PC-3 (cell line): Measurements from ENCODE around the gene PLXND1. TPM values are rescaled to one million over a fixed set of nuclear protein-coding genes. Genes with fewer than 3 reads are reported as not detected.

Source experiments
- ATAC-seq: fragments of 200-7000 bp; cut with Tn5 transposase; 2 replicates; pipeline ENCODE4 v1.9.1; 2020; ENCODE audit warnings: mild to moderate bottlenecking, moderate library complexity
- BruUV-seq: library from RNA; stranded (reverse); fragments of 400-500 nt; replicated peaks from 2 replicates; lab custom pipeline; 2021; lab: Mats Ljungman, UMichigan
- CTCF ChIA-PET: fragments of 300-600 bp; sonication (Branson Sonifier 250); formaldehyde crosslinking; loops from one replicate; lab custom pipeline; 2022; ENCODE audit warnings: antibody characterized with exemption; lab: Charles Lee
- POLR2A ChIA-PET: fragments of 300-600 bp; sonication (Branson Sonifier 250); formaldehyde crosslinking; loops from one replicate; lab custom pipeline; 2022; ENCODE audit warnings: antibody characterized with exemption; ENCODE audit not compliant: unreplicated experiment; lab: Charles Lee
- DNase-seq: peaks from one replicate; pipeline ENCODE4 v3.0.0-alpha.2; 2015
- H2AFZ ChIP-seq: fragments of 300-600 bp; sonication (generic); 2 replicates; pipeline ENCODE4 v1.6.0; 2016; ENCODE audit warnings: antibody characterized with exemption, low read length
- H3F3A ChIP-seq: fragments of 300-600 bp; sonication (generic); one replicate; pipeline ENCODE4 v1.6.0; 2017; ENCODE audit warnings: antibody characterized with exemption, low read length, control low read depth, mild to moderate bottlenecking; ENCODE audit not compliant: unreplicated experiment
- H3K27ac ChIP-seq: fragments of 300-600 bp; sonication (generic); 2 replicates; pipeline ENCODE4 v1.5.1; 2016; ENCODE audit warnings: mild to moderate bottlenecking, low read length
- H3K27me3 ChIP-seq: fragments of 300-600 bp; sonication (generic); 2 replicates; pipeline ENCODE4 v1.6.1; 2016; ENCODE audit warnings: low read length, mixed read lengths
- H3K36me3 ChIP-seq: fragments of 300-600 bp; sonication (generic); 2 replicates; pipeline ENCODE4 v1.6.1; 2016; ENCODE audit warnings: low read depth, mixed run types, low read length, mixed read lengths
- H3K4me1 ChIP-seq: fragments of 300-600 bp; sonication (generic); 2 replicates; pipeline ENCODE4 v1.5.1; 2016; ENCODE audit warnings: low read length; ENCODE audit not compliant: insufficient read depth
- H3K4me2 ChIP-seq: fragments of 300-600 bp; sonication (generic); 2 replicates; pipeline ENCODE4 v1.6.0; 2016; ENCODE audit warnings: low read length
- H3K4me3 ChIP-seq: fragments of 300-600 bp; sonication (generic); 2 replicates; pipeline ENCODE4 v1.5.1; 2016; ENCODE audit warnings: mild to moderate bottlenecking, low read length, mixed read lengths
- H3K79me2 ChIP-seq: fragments of 300-600 bp; sonication (generic); 2 replicates; pipeline ENCODE4 v1.6.1; 2017; ENCODE audit warnings: low read length, mixed read lengths
- H3K9ac ChIP-seq: fragments of 300-600 bp; sonication (generic); 2 replicates; pipeline ENCODE4 v1.6.0; 2016; ENCODE audit warnings: mild to moderate bottlenecking, low read length
- H3K9me2 ChIP-seq: fragments of 300-600 bp; sonication (generic); replicated peaks from 2 replicates; pipeline ENCODE4 v1.6.1; 2016; ENCODE audit warnings: mixed run types, low read length, mixed read lengths
- H3K9me3 ChIP-seq: fragments of 300-600 bp; sonication (generic); 2 replicates; pipeline ENCODE4 v1.6.1; 2016; ENCODE audit warnings: low read length, mixed read lengths
- H4K20me1 ChIP-seq: fragments of 300-600 bp; sonication (generic); 2 replicates; pipeline ENCODE4 v1.6.1; 2016; ENCODE audit warnings: low read length, mixed read lengths
- CTCF ChIP-seq: fragments of 300-600 bp; sonication (generic); conservative IDR thresholded peaks from 2 replicates; pipeline ENCODE4 v1.5.1; 2017; ENCODE audit warnings: antibody characterized with exemption, low read depth, mild to moderate bottlenecking, low read length
- EZH2 ChIP-seq: fragments of 300-600 bp; sonication (generic); IDR thresholded peaks from one replicate; pipeline ENCODE4 v1.6.1; 2017; ENCODE audit warnings: antibody characterized with exemption, mild to moderate bottlenecking, low read length; ENCODE audit not compliant: unreplicated experiment
- EZH2phosphoT487 ChIP-seq: fragments of 300-600 bp; sonication (generic); IDR thresholded peaks from 2 replicates; pipeline ENCODE4 v1.6.1; 2018; ENCODE audit warnings: mild to moderate bottlenecking, antibody characterized with exemption, low read length, borderline replicate concordance
- intact Hi-C: fragments of 100-400 bp; cut with micrococcal nuclease; formaldehyde crosslinking; loops from 2 replicates; pipeline ENCODE4 v1.9.0; 2023
- total RNA-seq: library from RNA; depleted of rRNA; stranded (reverse); fragments of >200 nt; gene quantifications from 2 replicates; pipeline ENCODE4 v1.2.3, GENCODE V29; 2014

Gene PLXND1
- total RNA-seq, 1 experiment from 2014 or later = 19.2 TPM

DNA sequence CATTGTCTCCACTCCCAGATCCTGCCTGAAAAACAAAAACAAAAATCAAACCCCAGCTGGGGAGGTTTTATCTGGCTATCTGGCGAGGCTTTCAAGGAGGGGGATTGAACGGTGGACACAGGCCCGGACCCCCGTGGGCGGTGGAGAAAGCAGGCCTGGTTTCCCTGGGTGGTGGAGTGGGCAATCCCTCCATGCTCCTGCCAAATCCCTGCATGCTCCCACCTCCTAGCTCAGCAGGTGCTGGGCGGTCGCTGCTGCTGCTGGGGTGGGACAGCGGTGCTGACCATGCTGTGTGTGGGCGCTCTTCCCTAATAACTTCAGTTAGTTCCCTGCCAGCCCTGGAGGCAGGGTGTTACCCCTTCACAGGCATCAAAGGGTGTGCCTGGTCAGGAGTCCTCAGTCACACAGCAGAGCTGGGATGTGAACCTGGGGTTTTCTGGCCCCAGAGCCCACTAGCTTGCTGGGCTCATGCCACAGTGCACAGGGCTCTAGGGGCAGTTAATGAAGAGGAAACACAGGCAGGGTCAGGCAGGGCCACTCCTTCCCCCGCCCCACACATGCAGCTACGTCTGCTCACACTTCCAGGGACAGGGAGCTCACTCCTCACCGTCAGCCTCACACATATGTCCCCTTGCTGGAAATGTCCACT, 15.9 kb upstream of the PLXND1 start:
- Histone ChIP-seq H3K9me3 (no peaks in the 10 kb centered on the region), H3K4me3 (no peak overlapping the region), H3K9me2 (no peaks in the 10 kb centered on the region), H3K9ac (no peak overlapping the region), H3K79me2 (no peaks in the 10 kb centered on the region), H3F3A (no peaks in the 10 kb centered on the region), H3K4me2 (no peak overlapping the region), H3K36me3 (no peaks in the 10 kb centered on the region), H3K4me1 (peaks cover 16% of the 10 kb centered on the region), H3K27ac (no peak overlapping the region), H3K27me3 (no peaks in the 10 kb centered on the region), H2AFZ (no peak overlapping the region), H4K20me1 (no peaks in the 10 kb centered on the region)
- no peak for DNase-seq
- CTCF ChIA-PET = interaction anchor here (1.5 kb wide), 1 partner anchor 132 kb away, joined by 4 read pairs; no protein-coding TSS in a partner anchor
- no peak for ATAC-seq
- BruUV-seq = no TSS peak
- POLR2A ChIA-PET = no interaction called here
- intact Hi-C loops = loop anchor here (10.0 kb wide), 1 partner anchor 382 kb away; no protein-coding TSS in a partner anchor
- TF ChIP-seq CTCF = no peak
- no peak for TF ChIP-seq EZH2phosphoT487
- no peak for TF ChIP-seq EZH2

GRCh38 chr3:129621626-129622225, 15.2 kb upstream of the PLXND1 start:
- Histone ChIP-seq H3K27ac (no peak overlapping the region), H2AFZ (no peak overlapping the region), H3K4me3 (no peak overlapping the region), H3K9me3 (no peaks in the 10 kb centered on the region), H3K79me2 (no peaks in the 10 kb centered on the region), H3K27me3 (no peaks in the 10 kb centered on the region), H4K20me1 (no peaks in the 10 kb centered on the region), H3K4me1 (peaks cover 12% of the 10 kb centered on the region), H3K36me3 (no peaks in the 10 kb centered on the region), H3K9me2 (no peaks in the 10 kb centered on the region), H3K9ac (no peak overlapping the region), H3K4me2 (no peak overlapping the region), H3F3A (no peaks in the 10 kb centered on the region)
- CTCF ChIA-PET = interaction anchor here (1.5 kb wide), 1 partner anchor 131 kb away, joined by 4 read pairs; no protein-coding TSS in a partner anchor
- POLR2A ChIA-PET = no interaction called here
- TF ChIP-seq CTCF (no peak), EZH2phosphoT487 (no peak), EZH2 (no peak)
- intact Hi-C loops = loop anchor here (10.0 kb wide), 1 partner anchor 383 kb away; no protein-coding TSS in a partner anchor
- ATAC-seq (no peak), DNase-seq (no peak)
- no TSS peak for BruUV-seq
